NCI-H69 (cell line): ENCODE results near the gene PLA2G2F.

Experiments
- DNase-seq: peaks from one replicate; lab custom pipeline; 2025; lab: John Stamatoyannopoulos, UW

Gene PLA2G2F

GRCh38 chr1:20191266-20191825 lies 52.2 kb downstream of the PLA2G2F start:
- no peak for DNase-seq

DNA sequence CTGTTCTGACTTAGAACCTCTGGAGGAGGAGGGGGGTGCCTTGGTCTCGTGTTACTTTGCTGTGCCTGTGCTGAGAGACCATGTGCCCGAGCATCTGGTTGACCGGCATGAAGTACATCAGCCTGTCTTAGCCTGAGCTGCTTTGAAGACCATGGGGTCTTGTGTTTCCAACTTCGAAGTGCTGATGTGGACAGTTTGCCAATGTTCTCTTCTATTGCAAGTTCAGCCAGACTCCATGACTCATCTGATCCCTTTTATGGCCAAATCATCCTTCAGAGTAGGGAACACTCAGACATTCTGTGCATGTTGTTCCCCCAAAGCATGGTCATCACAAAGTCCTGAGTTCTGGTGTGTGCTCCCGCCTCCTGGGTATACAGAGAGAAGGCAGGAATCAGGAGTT lies 53.2 kb downstream of the PLA2G2F start:
- DNase-seq = no peak

DNA sequence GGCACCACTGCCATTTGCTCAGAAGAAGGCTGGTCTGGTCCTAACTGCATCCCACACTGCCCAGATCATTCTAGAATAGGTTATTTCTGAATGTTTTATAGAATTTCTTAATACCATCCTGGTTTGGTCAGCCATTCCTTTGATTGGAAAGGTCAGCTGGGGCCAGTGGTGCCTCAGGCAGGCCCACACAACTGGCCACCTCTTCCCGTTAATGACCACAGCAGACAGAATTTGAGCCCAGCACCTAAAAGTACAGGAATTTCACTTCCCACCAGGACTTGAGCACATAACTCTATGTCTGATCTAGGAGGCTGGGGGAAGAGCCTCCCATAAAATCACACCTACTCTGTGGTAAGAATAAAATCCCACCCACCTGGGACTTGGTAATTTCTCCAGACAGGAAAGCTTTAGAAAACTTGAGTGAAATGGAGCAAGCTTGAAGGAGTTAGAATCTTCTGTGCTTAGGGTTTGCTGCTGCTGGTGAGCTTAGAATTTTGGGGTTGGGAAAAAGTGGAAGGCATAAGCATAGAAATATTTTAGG lies 53.8 kb downstream of the PLA2G2F start:
- DNase-seq = no peak

DNA sequence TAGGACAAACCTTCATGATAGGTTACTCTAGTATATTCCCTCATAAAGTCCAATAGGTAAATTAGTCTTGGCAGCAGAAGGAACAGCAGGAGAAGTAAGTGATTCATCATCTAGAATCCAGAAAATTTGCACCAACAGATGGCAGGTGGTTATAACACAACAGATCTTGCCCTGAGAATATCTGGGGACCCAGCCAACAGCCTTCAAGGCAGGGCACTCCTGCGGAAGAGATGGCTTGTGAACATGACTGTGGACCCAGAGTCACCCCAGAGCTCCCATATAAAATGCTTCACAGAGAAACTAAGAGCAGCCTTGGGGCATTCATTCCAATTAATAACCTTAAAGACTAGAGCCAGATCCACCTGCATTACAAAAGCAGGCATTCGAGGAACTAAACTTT lies 55.1 kb downstream of the PLA2G2F start:
- peak; percentile 28 for DNase-seq

DNA sequence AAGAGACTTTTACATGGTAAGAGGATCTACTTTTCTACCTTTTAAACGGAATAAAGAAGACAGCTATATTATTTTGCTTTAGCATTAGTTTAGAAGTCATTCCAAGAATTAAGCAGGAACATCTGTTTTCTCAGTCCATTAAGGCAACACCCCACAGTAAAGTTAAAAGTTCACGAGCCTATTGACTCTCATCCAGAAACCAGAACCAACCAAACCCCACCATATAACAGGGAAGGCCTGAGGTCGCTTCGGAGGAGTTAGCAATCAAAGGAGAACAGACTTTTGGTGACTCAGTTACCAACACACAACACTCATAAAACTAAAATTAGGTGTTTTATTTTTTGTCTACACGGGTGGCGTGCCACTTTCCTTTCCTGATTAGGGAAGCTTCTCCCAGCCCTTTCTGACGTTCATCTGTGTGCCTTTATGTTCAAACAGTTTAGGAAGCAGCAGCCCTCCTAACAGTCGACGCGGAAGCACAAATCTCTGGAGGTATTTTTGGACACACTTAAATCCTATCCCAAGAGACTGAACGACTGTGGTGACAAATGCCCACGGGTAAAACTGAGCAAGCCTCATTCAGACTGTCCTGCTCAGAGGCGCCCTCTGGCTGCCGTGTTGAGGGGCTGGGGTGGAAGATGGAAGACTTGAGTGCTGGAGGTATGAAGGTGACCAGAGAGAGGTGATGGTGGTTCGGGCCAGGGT lies 55.8 kb downstream of the PLA2G2F start:
- peak; percentile 35 for DNase-seq

DNA sequence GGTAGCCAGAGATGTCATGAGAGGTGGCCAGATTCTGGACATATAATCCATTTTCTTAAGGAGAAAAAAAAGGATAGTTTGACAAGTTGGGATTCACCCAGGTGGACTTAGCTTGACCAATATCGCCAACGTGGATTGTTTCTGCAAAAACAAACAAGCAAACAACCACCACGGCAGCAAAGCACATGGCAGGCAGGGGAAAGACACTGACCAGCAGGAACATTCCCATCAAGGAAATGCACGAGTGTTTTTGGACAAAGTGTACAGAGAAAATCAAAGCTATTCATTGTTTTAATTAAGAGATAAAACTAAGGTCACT lies 56.3 kb downstream of the PLA2G2F start:
- DNase-seq = no peak

- DNase-seq = no peak
Observed at GRCh38 chr1:20197329-20197791, 58.2 kb downstream of the PLA2G2F start.

GRCh38 chr1:20198296-20198695 lies 59.2 kb downstream of the PLA2G2F start:
- no peak for DNase-seq

DNA sequence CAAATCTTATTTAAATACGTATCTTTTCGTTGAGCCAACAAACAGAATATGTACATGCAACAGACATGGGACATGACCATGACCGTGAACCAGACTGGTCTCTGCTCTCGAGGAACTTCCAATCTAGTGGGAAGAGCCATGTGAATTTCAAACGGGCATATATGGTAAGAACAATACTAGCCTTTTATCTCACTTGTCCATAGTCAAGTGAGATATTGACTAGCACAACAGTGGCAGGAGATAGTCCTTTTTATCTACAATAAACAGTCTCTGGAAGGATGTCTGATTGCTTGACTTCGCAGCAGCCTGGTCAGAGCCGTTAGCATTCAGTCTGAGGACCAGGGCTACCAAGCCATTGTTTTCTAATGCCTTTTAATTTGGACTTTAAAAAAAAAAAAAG lies 59.8 kb downstream of the PLA2G2F start:
- no peak for DNase-seq

DNA sequence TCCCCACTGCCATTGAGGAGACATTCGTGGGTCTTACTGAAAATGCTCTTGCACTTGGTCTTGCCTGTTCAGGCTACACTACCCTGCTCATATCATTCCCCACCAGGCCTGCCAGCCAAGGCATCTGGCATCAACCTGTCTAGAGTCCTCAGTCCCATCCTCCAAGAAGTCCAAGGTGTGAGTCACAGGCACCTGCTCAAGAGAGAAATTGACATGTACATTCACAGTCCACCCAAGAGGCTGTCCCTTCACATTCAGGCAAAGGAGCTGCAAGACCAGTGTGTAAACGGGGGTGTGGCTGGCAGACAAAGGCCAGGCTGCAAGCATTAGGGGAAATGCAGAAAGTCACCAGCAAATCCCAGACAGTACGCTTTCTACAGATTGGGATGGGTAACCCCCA lies 60.3 kb downstream of the PLA2G2F start:
- DNase-seq = no peak

GRCh38 chr1:20199840-20200239 lies 60.7 kb downstream of the PLA2G2F start:
- no peak for DNase-seq
